Loucy (cell line): ENCODE data around the gene SNTB2.

Experiments used
- H2AFZ ChIP-seq: fragments of 200-600 bp; sonication (generic); 2 replicates; pipeline ENCODE4 v1.6.0; 2016; ENCODE audit warnings: antibody characterized with exemption, mild to moderate bottlenecking, low read length, moderate library complexity
- H3F3A ChIP-seq: fragments of 200-600 bp; 2 replicates; pipeline ENCODE4 v1.6.0; 2016; ENCODE audit warnings: antibody characterized with exemption, low read depth, mild to moderate bottlenecking
- H3K27me3 ChIP-seq: fragments of 200-600 bp; sonication (generic); 2 replicates; pipeline ENCODE4 v1.6.1; 2014; ENCODE audit warnings: low read length, mild to moderate bottlenecking; ENCODE audit not compliant: insufficient read depth, poor library complexity, severe bottlenecking
- H3K36me3 ChIP-seq: fragments of 200-600 bp; sonication (generic); 2 replicates; pipeline ENCODE4 v1.6.1; 2016; ENCODE audit warnings: low read length; ENCODE audit not compliant: insufficient read depth
- H3K4me1 ChIP-seq: fragments of 200-600 bp; sonication (generic); 2 replicates; pipeline ENCODE4 v1.5.1; 2014; ENCODE audit warnings: low read length, mild to moderate bottlenecking; ENCODE audit not compliant: insufficient read depth, poor library complexity, severe bottlenecking
- H3K4me2 ChIP-seq: fragments of 200-600 bp; sonication (generic); 2 replicates; pipeline ENCODE4 v1.6.0; 2014; ENCODE audit warnings: antibody characterized with exemption, low read length, low read depth, mild to moderate bottlenecking; ENCODE audit not compliant: poor library complexity, severe bottlenecking
- H3K4me3 ChIP-seq: fragments of 200-600 bp; sonication (generic); 2 replicates; pipeline ENCODE4 v1.5.1; 2014; ENCODE audit warnings: low read length, mild to moderate bottlenecking, mixed read lengths; ENCODE audit not compliant: poor library complexity, severe bottlenecking
- H3K79me2 ChIP-seq: fragments of 200-600 bp; sonication (generic); 2 replicates; pipeline ENCODE4 v1.6.1; 2014; ENCODE audit warnings: low read length; ENCODE audit not compliant: insufficient read depth
- H3K9ac ChIP-seq: fragments of 200-600 bp; sonication (generic); 2 replicates; pipeline ENCODE4 v1.6.0; 2014; ENCODE audit warnings: mild to moderate bottlenecking, low read depth, low read length, moderate library complexity; ENCODE audit not compliant: poor library complexity, severe bottlenecking
- H3K9me2 ChIP-seq: fragments of 200-600 bp; sonication (generic); replicated peaks from 2 replicates; pipeline ENCODE4 v1.6.1; 2016; ENCODE audit warnings: low read depth, low read length, mixed read lengths
- H3K9me3 ChIP-seq: fragments of 200-600 bp; sonication (generic); 2 replicates; pipeline ENCODE4 v1.6.1; 2014; ENCODE audit warnings: mild to moderate bottlenecking, antibody characterized with exemption, low read length, low read depth; ENCODE audit not compliant: insufficient read depth
- H4K20me1 ChIP-seq: fragments of 200-600 bp; sonication (generic); 2 replicates; pipeline ENCODE4 v1.6.0; 2014; ENCODE audit warnings: antibody characterized with exemption, low read length, mild to moderate bottlenecking; ENCODE audit not compliant: insufficient read depth, poor library complexity, severe bottlenecking
- EZH2phosphoT487 ChIP-seq: fragments of 200-600 bp; IDR thresholded peaks from 2 replicates; pipeline ENCODE4 v1.6.1; 2018; ENCODE audit warnings: antibody characterized with exemption, mild to moderate bottlenecking, moderate library complexity, borderline replicate concordance
- TF ChIP-seq, protein P1 (sequence below): fragments of 200-600 bp; sonication (generic); conservative IDR thresholded peaks from 2 replicates; pipeline ENCODE4 v1.5.1; 2014; ENCODE audit warnings: mild to moderate bottlenecking, antibody characterized with exemption, low read length

Gene SNTB2

DNA sequence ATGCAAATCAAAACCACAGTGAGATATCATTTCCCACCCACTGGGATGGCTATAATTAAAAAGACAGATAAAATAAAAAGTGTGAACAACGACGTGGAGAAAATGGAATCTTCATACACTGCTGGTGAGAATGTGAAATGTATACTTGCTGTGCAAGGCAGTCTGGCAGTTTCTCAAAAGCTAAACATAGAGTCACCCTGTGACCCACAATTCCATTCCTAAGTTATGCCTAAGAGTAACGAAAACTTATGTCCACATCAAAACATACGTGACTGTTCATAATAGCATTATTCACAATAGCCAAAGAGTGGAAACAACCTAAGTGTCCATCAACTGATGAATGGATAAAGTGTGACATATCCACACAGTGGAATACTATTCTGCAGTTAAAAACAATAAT lies 86.0 kb downstream of the SNTB2 start:
- Histone ChIP-seq H3K4me3 (no peak overlapping the region), H3K79me2 (no peaks in the 10 kb centered on the region), H4K20me1 (no peaks in the 10 kb centered on the region), H3F3A (no peaks in the 10 kb centered on the region), H3K9me2 (no peaks in the 10 kb centered on the region), H3K27me3 (no peaks in the 10 kb centered on the region), H3K4me1 (peaks cover 14% of the 10 kb centered on the region), H3K9me3 (no peaks in the 10 kb centered on the region), H3K36me3 (peaks cover 5% of the 10 kb centered on the region; the same call in 1 of the 2 replicates), H3K9ac (no peak overlapping the region), H3K4me2 (no peak overlapping the region), H2AFZ (no peak overlapping the region)
- TF ChIP-seq, protein P1, sequence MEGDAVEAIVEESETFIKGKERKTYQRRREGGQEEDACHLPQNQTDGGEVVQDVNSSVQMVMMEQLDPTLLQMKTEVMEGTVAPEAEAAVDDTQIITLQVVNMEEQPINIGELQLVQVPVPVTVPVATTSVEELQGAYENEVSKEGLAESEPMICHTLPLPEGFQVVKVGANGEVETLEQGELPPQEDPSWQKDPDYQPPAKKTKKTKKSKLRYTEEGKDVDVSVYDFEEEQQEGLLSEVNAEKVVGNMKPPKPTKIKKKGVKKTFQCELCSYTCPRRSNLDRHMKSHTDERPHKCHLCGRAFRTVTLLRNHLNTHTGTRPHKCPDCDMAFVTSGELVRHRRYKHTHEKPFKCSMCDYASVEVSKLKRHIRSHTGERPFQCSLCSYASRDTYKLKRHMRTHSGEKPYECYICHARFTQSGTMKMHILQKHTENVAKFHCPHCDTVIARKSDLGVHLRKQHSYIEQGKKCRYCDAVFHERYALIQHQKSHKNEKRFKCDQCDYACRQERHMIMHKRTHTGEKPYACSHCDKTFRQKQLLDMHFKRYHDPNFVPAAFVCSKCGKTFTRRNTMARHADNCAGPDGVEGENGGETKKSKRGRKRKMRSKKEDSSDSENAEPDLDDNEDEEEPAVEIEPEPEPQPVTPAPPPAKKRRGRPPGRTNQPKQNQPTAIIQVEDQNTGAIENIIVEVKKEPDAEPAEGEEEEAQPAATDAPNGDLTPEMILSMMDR: no peak
- TF ChIP-seq EZH2phosphoT487: no peak

DNA sequence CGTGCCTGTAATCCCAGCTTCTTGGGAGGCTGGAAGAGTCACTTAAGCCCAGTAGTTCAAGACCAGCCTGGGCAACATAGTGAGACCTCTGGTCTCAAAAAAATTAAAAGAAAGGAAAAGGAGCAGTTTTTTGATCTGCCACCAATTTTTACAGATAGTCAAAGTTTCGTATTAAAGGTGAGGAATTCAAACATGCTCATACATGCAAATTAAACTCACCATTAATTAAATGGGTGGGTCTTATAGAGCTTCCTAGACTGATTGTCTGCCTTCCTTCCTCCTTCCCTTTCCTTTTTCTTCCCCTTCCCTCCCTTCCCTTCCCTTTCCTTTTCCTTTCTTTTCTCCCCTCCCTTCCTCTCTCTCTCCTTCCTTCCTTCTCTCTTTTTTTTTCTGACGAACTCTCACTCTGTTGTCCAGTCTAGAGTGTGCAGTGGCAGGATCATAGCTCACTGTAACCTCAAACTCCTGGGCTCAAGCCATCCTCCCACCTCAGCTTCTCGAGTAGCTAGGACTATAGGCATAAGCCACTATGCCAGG lies 87.8 kb downstream of the SNTB2 start:
- Histone ChIP-seq H3K27me3 (no peaks in the 10 kb centered on the region), H3K9me3 (no peaks in the 10 kb centered on the region), H3K4me3 (no peak overlapping the region), H3K79me2 (no peaks in the 10 kb centered on the region), H3K9me2 (no peaks in the 10 kb centered on the region), H3K9ac (no peak overlapping the region), H3K36me3 (peaks cover 5% of the 10 kb centered on the region; the same call in 1 of the 2 replicates), H3F3A (no peaks in the 10 kb centered on the region), H2AFZ (no peak overlapping the region), H3K4me2 (no peak overlapping the region), H4K20me1 (no peaks in the 10 kb centered on the region), H3K4me1 (peaks cover 12% of the 10 kb centered on the region)
- no peak for TF ChIP-seq EZH2phosphoT487
- TF ChIP-seq, protein P1: no peak

DNA sequence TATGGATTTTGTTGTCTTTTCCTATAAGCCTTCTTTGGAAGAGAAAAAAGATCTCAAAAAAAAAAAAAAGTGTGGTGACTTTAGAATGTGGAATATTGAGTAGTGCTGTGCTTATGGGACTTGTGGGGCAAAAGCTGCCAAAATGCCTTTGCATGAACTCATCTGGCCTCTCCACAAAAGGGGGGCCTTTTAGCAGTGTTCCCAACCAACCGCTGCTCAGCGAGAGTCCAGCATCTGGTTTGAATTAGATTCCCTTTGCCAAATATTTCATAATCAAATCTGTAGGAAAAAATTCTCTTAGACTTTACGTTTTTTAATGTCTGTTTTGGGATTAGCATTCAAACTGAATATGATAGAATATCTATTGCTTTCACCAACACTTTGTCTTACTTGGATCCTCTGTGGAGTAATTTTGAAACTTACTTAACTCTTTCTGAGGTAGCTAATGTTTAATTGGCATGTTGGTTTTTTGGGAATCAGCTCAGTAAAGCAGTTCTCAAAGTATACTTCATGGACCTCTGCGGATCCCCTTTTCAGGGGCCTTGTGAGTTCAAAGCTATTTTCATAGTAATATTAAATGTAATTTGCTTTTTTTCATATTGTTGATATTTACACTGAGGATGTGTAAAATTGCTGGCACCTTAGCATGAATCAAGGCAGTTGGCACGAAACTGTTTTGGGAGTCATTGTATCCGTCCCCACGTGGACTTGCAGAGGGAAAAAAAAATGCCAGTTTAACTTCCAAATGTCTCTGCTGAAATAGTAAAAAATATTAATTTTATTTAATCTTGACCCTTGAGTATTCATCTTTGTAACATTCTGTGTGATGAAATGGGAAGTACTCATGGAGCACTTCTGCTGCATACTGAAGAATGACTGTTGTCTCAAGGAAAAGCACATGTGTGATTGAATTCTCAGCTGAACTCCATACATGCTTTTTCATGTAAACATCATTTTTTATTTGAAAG lies 89.5 kb downstream of the SNTB2 start:
- TF ChIP-seq, protein P1: no peak
- TF ChIP-seq EZH2phosphoT487: no peak
- Histone ChIP-seq H3K9me3 (no peaks in the 10 kb centered on the region), H3K9me2 (no peaks in the 10 kb centered on the region), H3K4me1 (no peaks in the 10 kb centered on the region), H3F3A (no peaks in the 10 kb centered on the region), H2AFZ (no peak overlapping the region), H3K79me2 (no peaks in the 10 kb centered on the region), H3K36me3 (peaks cover 5% of the 10 kb centered on the region; the same call in 1 of the 2 replicates), H3K9ac (no peak overlapping the region), H3K4me2 (no peak overlapping the region), H4K20me1 (no peaks in the 10 kb centered on the region), H3K4me3 (no peak overlapping the region), H3K27me3 (no peaks in the 10 kb centered on the region)
